ENCODE data around the gene KCNF1. TPM values are rescaled to one million over a fixed set of nuclear protein-coding genes. Genes with fewer than 3 reads are reported as not detected.

KCNF1 gene
- total and polyA plus RNA-seq, 4 experiments from 2014 or later = not detected

GRCh38 chr2:10880586-10881321, 31.0 kb upstream of the KCNF1 start:
- Histone ChIP-seq H3K4me1 (ENCODE audit: insufficient read depth, low read length) (no peaks in the 10 kb centered on the region), H3K9me3 (ENCODE audit: control insufficient read depth in 1 of 2, low read length in 2 of 2) (no peaks in the 10 kb centered on the region), H3K27me3 (ENCODE audit: insufficient read depth, low read length) (no peaks in the 10 kb centered on the region), H3K4me3 (ENCODE audit: low read length in 2 of 2) (no peak overlapping the region), H3K27ac (ENCODE audit: low read depth, low read length) (peak overlapping the region; percentile 9), H3K36me3 (ENCODE audit: insufficient read depth, low read length) (no peaks in the 10 kb centered on the region)
- intact Hi-C loops (cut with micrococcal nuclease) = no loop called here
- Mint-ChIP-seq H3K27me3 (peaks cover 1 to 9% of the 10 kb centered on the region in 2 donors), H3K36me3 (no peaks in the 10 kb centered on the region), H3K9me3 (no peaks in the 10 kb centered on the region), H3K4me3 (peak overlapping the region in 2 of 8 donors; percentile 85 to 91), H3K27ac (peak overlapping the region in 2 of 7 donors; percentile 93 to 95), H3K4me1 (peaks cover 0 to 44% (median 6%) of the 10 kb centered on the region in 4 donors)
- ChIA-PET CTCF (ENCODE audit: partially characterized antibody) (no interaction called here), POLR2A (ENCODE audit: partially characterized antibody) (no interaction called here)
- no peak for DNase-seq

GRCh38 chr2:10882568-10882967, 29.2 kb upstream of the KCNF1 start:
- ChIA-PET POLR2A (ENCODE audit: partially characterized antibody) (no interaction called here), CTCF (ENCODE audit: partially characterized antibody) (no interaction called here)
- Mint-ChIP-seq H3K9me3 (no peaks in the 10 kb centered on the region), H3K4me1 (peaks cover 0 to 42% (median 5%) of the 10 kb centered on the region in 4 donors), H3K4me3 (peak overlapping the region in 2 of 8 donors; percentile 50 to 79), H3K27me3 (peaks cover 0 to 6% of the 10 kb centered on the region in 2 donors), H3K27ac (peak overlapping the region in 2 of 7 donors; percentile 30 to 76), H3K36me3 (no peaks in the 10 kb centered on the region)
- Histone ChIP-seq H3K27ac (ENCODE audit: low read depth, low read length) (no peak overlapping the region), H3K4me3 (ENCODE audit: low read length in 2 of 2) (no peak overlapping the region), H3K4me1 (ENCODE audit: insufficient read depth, low read length) (no peaks in the 10 kb centered on the region), H3K27me3 (ENCODE audit: insufficient read depth, low read length) (no peaks in the 10 kb centered on the region), H3K9me3 (ENCODE audit: control insufficient read depth in 1 of 2, low read length in 2 of 2) (no peaks in the 10 kb centered on the region), H3K36me3 (ENCODE audit: insufficient read depth, low read length) (no peaks in the 10 kb centered on the region)
- intact Hi-C loops (cut with micrococcal nuclease) = no loop called here
- DNase-seq = no peak

DNA sequence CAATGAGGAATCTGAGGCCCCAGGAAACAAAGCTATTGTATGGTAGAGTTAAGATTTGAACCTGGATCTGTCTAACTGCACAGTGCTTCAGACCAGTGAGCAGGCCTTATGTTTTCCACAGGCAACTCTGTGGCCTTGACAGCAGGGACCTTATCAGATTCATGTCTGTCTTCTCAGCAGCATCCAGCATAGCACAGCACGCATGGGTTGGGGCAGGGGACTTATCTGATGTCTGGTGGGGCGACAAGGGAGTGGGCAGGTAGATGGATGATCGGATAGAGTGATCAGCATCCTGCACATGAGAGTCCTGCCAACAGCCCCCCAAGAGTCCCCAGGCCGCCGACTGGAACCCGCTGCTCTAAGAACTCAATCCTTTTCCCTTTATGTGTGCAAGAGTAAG, 28.7 kb upstream of the KCNF1 start:
- H3K36me3 ChIP-seq (ENCODE audit: insufficient read depth, low read length) = no peaks in the 10 kb centered on the region
- H3K4me3 ChIP-seq (ENCODE audit: low read length in 2 of 2) = no peak overlapping the region
- H3K4me1 ChIP-seq (ENCODE audit: insufficient read depth, low read length) = no peaks in the 10 kb centered on the region
- H3K27ac ChIP-seq (ENCODE audit: low read depth, low read length) = no peak overlapping the region
- peaks cover 0 to 40% (median 5%) of the 10 kb centered on the region in 4 donors for H3K4me1 Mint-ChIP-seq
- no peak for DNase-seq
- H3K9me3 Mint-ChIP-seq = no peaks in the 10 kb centered on the region
- peak overlapping the region in 2 of 7 donors; percentile 76 for H3K27ac Mint-ChIP-seq
- H3K4me3 Mint-ChIP-seq = peak overlapping the region in 1 of 8 donors; percentile 79
- intact Hi-C loops (cut with micrococcal nuclease) = no loop called here
- H3K36me3 Mint-ChIP-seq = no peaks in the 10 kb centered on the region
- ChIA-PET POLR2A (ENCODE audit: partially characterized antibody) (no interaction called here), CTCF (ENCODE audit: partially characterized antibody) (no interaction called here)
- peaks cover 0 to 3% of the 10 kb centered on the region in 2 donors for H3K27me3 Mint-ChIP-seq
- no peaks in the 10 kb centered on the region for H3K27me3 ChIP-seq (ENCODE audit: insufficient read depth, low read length)
- no peaks in the 10 kb centered on the region for H3K9me3 ChIP-seq (ENCODE audit: control insufficient read depth in 1 of 2, low read length in 2 of 2)

GRCh38 chr2:10883801-10884478, 27.8 kb upstream of the KCNF1 start:
- no peaks in the 10 kb centered on the region for H3K36me3 Mint-ChIP-seq
- Histone ChIP-seq H3K9me3 (ENCODE audit: control insufficient read depth in 1 of 2, low read length in 2 of 2) (no peaks in the 10 kb centered on the region), H3K27me3 (ENCODE audit: insufficient read depth, low read length) (no peaks in the 10 kb centered on the region), H3K4me1 (ENCODE audit: insufficient read depth, low read length) (no peaks in the 10 kb centered on the region), H3K4me3 (ENCODE audit: low read length in 2 of 2) (no peak overlapping the region), H3K27ac (ENCODE audit: low read depth, low read length) (no peak overlapping the region), H3K36me3 (ENCODE audit: insufficient read depth, low read length) (no peaks in the 10 kb centered on the region)
- DNase-seq = no peak
- H3K4me3 Mint-ChIP-seq = peak overlapping the region in 2 of 8 donors; percentile 38 to 79
- POLR2A ChIA-PET (ENCODE audit: partially characterized antibody) = no interaction called here
- H3K9me3 Mint-ChIP-seq = no peaks in the 10 kb centered on the region
- H3K4me1 Mint-ChIP-seq = peaks cover 0 to 40% (median 5%) of the 10 kb centered on the region in 4 donors
- intact Hi-C loops (cut with micrococcal nuclease) = no loop called here
- peak overlapping the region in 3 of 7 donors; percentile 15 to 86 (median 76) for H3K27ac Mint-ChIP-seq
- H3K27me3 Mint-ChIP-seq = peaks cover 0 to 5% of the 10 kb centered on the region in 2 donors
- CTCF ChIA-PET (ENCODE audit: partially characterized antibody) = no interaction called here

- no peaks in the 10 kb centered on the region for H3K4me1 ChIP-seq (ENCODE audit: insufficient read depth, low read length)
- Mint-ChIP-seq H3K36me3 (no peaks in the 10 kb centered on the region), H3K27ac (peak overlapping the region in 3 of 7 donors; percentile 15 to 86 (median 76)), H3K27me3 (peaks cover 0 to 9% of the 10 kb centered on the region in 2 donors), H3K9me3 (no peaks in the 10 kb centered on the region), H3K4me1 (peaks cover 0 to 40% (median 5%) of the 10 kb centered on the region in 4 donors), H3K4me3 (peak overlapping the region in 2 of 8 donors; percentile 72 to 79)
- no peak for DNase-seq
- ChIA-PET POLR2A (ENCODE audit: partially characterized antibody) (no interaction called here), CTCF (ENCODE audit: partially characterized antibody) (no interaction called here)
- no peak overlapping the region for H3K27ac ChIP-seq (ENCODE audit: low read depth, low read length)
- H3K4me3 ChIP-seq (ENCODE audit: low read length in 2 of 2) = no peak overlapping the region
- H3K36me3 ChIP-seq (ENCODE audit: insufficient read depth, low read length) = no peaks in the 10 kb centered on the region
- no peaks in the 10 kb centered on the region for H3K9me3 ChIP-seq (ENCODE audit: control insufficient read depth in 1 of 2, low read length in 2 of 2)
- intact Hi-C loops (cut with micrococcal nuclease) = no loop called here
- H3K27me3 ChIP-seq (ENCODE audit: insufficient read depth, low read length) = no peaks in the 10 kb centered on the region
Observed at GRCh38 chr2:10884574-10884975, 27.2 kb upstream of the KCNF1 start.

DNA sequence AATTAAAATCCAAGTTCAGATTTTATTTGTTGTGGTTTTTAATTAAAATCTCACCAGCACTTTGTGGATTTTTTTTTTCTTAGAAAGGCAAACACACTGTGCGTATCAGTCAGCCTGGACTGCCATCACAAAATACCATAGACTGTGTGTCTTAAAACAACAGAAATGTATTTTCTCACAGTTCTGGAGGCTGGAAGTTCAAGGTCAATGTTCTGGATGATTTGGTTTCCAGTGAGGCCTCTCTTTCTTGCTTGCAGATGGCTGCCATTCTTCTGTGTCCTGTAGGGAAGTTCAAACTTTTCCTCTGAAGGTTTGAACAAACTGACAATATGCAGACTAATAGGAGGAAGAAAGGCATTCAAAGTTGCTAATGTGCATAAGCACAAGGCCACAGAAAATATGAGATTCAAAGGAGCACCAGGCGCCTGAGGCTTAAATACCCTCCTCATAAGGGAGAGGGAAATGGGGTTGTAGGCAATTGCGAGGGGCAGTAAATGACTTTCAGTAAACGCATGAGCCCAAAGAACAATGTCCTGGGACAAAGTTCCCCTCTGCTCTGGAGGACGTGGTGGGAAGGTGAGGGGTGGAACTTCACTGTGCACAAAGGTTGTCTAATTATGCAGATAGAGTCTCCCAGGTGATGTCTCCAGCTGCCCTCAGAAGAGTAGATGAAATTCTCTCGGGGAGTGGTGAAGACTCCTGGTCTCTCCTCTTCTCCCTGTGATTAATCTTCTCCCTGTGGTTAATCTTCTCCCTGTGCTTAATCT, 26.5 kb upstream of the KCNF1 start:
- Histone ChIP-seq H3K9me3 (ENCODE audit: control insufficient read depth in 1 of 2, low read length in 2 of 2) (no peaks in the 10 kb centered on the region), H3K36me3 (ENCODE audit: insufficient read depth, low read length) (no peaks in the 10 kb centered on the region), H3K27ac (ENCODE audit: low read depth, low read length) (no peak overlapping the region), H3K4me1 (ENCODE audit: insufficient read depth, low read length) (no peaks in the 10 kb centered on the region), H3K4me3 (ENCODE audit: low read length in 2 of 2) (no peak overlapping the region), H3K27me3 (ENCODE audit: insufficient read depth, low read length) (no peaks in the 10 kb centered on the region)
- intact Hi-C loops (cut with micrococcal nuclease) = no loop called here
- Mint-ChIP-seq H3K36me3 (no peaks in the 10 kb centered on the region), H3K27ac (peak overlapping the region in 2 of 7 donors; percentile 85 to 86), H3K4me1 (peaks cover 0 to 37% (median 5%) of the 10 kb centered on the region in 4 donors), H3K4me3 (peak overlapping the region in 1 of 8 donors; percentile 79), H3K27me3 (peaks cover 0 to 9% of the 10 kb centered on the region in 2 donors), H3K9me3 (no peaks in the 10 kb centered on the region)
- ChIA-PET POLR2A (ENCODE audit: partially characterized antibody) (no interaction called here), CTCF (ENCODE audit: partially characterized antibody) (no interaction called here)
- DNase-seq = no peak

DNA sequence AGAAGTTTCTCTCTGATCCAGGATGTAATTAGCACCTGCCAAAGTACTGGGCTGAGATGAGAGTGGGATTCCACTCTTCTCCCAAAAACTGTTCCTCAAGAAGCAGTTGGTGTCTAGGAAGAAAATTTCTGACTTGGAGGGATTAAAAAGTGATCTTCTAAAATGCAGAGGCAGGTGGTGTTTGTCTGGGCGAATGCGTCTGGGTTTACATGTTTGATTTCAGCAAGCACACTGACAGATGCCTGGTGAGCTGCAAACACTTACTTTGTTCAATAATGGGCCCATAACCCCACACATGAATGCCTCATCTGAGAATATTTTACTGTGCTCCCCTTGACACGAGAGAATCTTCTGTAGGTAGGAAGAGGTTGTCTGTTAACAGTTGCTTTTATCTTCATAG, 24.3 kb upstream of the KCNF1 start:
- DNase-seq = no peak
- Histone ChIP-seq H3K27me3 (ENCODE audit: insufficient read depth, low read length) (no peaks in the 10 kb centered on the region), H3K4me1 (ENCODE audit: insufficient read depth, low read length) (no peaks in the 10 kb centered on the region), H3K4me3 (ENCODE audit: low read length in 2 of 2) (no peak overlapping the region), H3K9me3 (ENCODE audit: control insufficient read depth in 1 of 2, low read length in 2 of 2) (no peaks in the 10 kb centered on the region), H3K27ac (ENCODE audit: low read depth, low read length) (no peak overlapping the region), H3K36me3 (ENCODE audit: insufficient read depth, low read length) (no peaks in the 10 kb centered on the region)
- H3K4me3 Mint-ChIP-seq = no peak overlapping the region
- H3K27me3 Mint-ChIP-seq = peaks cover 3 to 14% of the 10 kb centered on the region in 2 donors
- no peaks in the 10 kb centered on the region for H3K36me3 Mint-ChIP-seq
- intact Hi-C loops (cut with micrococcal nuclease) = no loop called here
- CTCF ChIA-PET (ENCODE audit: partially characterized antibody) = no interaction called here
- peaks cover 0 to 1% (median 0%) of the 10 kb centered on the region in 8 donors for H3K9me3 Mint-ChIP-seq
- POLR2A ChIA-PET (ENCODE audit: partially characterized antibody) = no interaction called here
- H3K27ac Mint-ChIP-seq = no peak overlapping the region
- H3K4me1 Mint-ChIP-seq = peaks cover 0 to 26% (median 3%) of the 10 kb centered on the region in 4 donors

All from CD4-positive, alpha-beta memory T cell (primary cell).